ENCODE data around the gene SSH2. TPM values are rescaled to one million over a fixed set of nuclear protein-coding genes. Genes with fewer than 3 reads are reported as not detected.
A peak's percentile ranks its signal among the peaks of the same experiment; 100 is the strongest.

The SSH2 gene
- total and polyA plus RNA-seq, 9 of the 15 experiments (the other 6 are each of a cell fraction or from before 2014, with no cell fraction given): 3.9 to 16.1 (median 10.2) TPM

DNA sequence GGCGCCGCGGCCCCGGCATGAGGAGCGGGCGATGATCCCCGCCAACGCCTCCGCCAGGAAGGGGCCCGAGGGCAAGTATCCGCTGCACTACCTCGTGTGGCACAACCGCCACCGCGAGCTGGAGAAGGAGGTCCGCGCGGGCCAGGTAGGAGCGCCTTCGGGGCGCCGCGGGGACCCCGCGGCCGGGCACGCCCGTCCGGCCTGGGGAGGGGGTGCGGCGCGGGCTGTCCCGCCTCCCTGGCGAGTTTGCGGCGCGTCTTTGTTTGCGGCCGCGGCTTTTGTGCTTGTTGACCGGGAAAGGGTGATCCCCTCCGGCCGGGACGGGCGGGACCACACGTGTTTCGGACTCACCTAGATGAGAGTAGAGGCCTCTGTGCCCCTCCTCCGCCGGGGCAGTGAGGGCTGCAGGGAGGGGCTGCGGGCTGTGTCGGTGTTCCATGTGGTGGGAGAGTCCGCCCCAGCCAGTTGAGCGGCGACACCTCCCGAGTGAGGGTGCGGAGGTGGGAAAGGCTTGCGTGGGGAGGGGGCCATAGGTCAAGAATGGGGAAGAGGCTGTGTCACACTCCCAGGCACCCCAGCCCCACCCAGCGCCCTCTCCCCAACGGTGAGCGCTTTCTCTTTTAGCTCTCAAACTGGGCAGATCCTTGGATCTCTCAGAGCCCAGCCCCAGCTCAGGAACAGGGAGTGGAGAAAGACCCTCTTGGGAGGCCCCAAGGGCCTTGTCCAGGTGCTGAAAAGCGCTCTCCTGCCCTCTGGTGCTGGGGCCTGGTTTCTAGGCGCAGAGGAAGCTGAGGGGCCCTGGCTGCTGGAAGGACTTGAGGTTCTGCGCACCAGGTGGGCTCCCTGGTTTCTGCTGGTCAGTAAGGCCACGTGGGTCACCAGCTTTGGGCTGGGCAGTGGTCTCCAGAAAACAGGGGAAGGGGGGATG, 336.2 kb downstream of the SSH2 start (continued):
- TF ChIP-seq, protein P1, sequence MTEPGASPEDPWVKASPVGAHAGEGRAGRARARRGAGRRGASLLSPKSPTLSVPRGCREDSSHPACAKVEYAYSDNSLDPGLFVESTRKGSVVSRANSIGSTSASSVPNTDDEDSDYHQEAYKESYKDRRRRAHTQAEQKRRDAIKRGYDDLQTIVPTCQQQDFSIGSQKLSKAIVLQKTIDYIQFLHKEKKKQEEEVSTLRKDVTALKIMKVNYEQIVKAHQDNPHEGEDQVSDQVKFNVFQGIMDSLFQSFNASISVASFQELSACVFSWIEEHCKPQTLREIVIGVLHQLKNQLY (CRISPR knock-in tag; conservative IDR thresholded peaks at IDR 0.05): 0 out of 4 replicates have a peak, but pooled peaks of 1 of the 2 experiments have one; percentile 77
- no peak; the same call in none of the 2 replicates for TF ChIP-seq POLR2G (IDR thresholded peaks at IDR 0.05; ENCODE audit: low read depth, low read length)
- no peak for TF ChIP-seq KHSRP (IDR thresholded peaks at IDR 0.05)
- no peak for TF ChIP-seq ZNF24 (IDR thresholded peaks at IDR 0.05)
- TF ChIP-seq ZNF232 (CRISPR knock-in tag; IDR thresholded peaks at IDR 0.05): peak; percentile 96
- TF ChIP-seq, protein P2, sequence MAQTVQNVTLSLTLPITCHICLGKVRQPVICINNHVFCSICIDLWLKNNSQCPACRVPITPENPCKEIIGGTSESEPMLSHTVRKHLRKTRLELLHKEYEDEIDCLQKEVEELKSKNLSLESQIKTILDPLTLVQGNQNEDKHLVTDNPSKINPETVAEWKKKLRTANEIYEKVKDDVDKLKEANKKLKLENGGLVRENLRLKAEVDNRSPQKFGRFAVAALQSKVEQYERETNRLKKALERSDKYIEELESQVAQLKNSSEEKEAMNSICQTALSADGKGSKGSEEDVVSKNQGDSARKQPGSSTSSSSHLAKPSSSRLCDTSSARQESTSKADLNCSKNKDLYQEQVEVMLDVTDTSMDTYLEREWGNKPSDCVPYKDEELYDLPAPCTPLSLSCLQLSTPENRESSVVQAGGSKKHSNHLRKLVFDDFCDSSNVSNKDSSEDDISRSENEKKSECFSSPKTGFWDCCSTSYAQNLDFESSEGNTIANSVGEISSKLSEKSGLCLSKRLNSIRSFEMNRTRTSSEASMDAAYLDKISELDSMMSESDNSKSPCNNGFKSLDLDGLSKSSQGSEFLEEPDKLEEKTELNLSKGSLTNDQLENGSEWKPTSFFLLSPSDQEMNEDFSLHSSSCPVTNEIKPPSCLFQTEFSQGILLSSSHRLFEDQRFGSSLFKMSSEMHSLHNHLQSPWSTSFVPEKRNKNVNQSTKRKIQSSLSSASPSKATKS (CRISPR knock-in tag; IDR thresholded peaks at IDR 0.05): no peak
- TF ChIP-seq, protein P3, sequence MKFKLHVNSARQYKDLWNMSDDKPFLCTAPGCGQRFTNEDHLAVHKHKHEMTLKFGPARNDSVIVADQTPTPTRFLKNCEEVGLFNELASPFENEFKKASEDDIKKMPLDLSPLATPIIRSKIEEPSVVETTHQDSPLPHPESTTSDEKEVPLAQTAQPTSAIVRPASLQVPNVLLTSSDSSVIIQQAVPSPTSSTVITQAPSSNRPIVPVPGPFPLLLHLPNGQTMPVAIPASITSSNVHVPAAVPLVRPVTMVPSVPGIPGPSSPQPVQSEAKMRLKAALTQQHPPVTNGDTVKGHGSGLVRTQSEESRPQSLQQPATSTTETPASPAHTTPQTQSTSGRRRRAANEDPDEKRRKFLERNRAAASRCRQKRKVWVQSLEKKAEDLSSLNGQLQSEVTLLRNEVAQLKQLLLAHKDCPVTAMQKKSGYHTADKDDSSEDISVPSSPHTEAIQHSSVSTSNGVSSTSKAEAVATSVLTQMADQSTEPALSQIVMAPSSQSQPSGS (CRISPR knock-in tag; IDR thresholded peaks at IDR 0.05): peak; percentile 61; the same call in 1 of the 2 replicates
- no peak for TF ChIP-seq GATA2 (CRISPR knock-in tag; IDR thresholded peaks at IDR 0.05)
- TF ChIP-seq, protein P4, sequence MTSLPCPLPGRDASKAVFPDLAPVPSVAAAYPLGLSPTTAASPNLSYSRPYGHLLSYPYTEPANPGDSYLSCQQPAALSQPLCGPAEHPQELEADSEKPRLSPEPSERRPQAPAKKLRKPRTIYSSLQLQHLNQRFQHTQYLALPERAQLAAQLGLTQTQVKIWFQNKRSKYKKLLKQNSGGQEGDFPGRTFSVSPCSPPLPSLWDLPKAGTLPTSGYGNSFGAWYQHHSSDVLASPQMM (CRISPR knock-in tag; IDR thresholded peaks at IDR 0.05): no peak
- TF ChIP-seq LARP7 (IDR thresholded peaks at IDR 0.05): no peak
- TF ChIP-seq TCF3 (CRISPR knock-in tag; IDR thresholded peaks at IDR 0.05): no peak
- TF ChIP-seq ZNF253 (CRISPR knock-in tag; conservative IDR thresholded peaks at IDR 0.05): no peak
- peak in 1 of 2 experiments; percentile 92; a peak in 2 of 4 replicates for TF ChIP-seq MAZ (CRISPR knock-in tag; conservative IDR thresholded peaks at IDR 0.05 in 1 of 2, IDR thresholded peaks at IDR 0.05 in 1 of 2)
- TF ChIP-seq BHLHE40 (IDR thresholded peaks at IDR 0.05; ENCODE audit: low read length): no peak
- TF ChIP-seq SPI1 (IDR thresholded peaks at IDR 0.05; ENCODE audit: borderline replicate concordance, low read depth, low read length): no peak
- TF ChIP-seq NFXL1 (CRISPR knock-in tag; IDR thresholded peaks at IDR 0.05): no peak
- TF ChIP-seq, protein P5, sequence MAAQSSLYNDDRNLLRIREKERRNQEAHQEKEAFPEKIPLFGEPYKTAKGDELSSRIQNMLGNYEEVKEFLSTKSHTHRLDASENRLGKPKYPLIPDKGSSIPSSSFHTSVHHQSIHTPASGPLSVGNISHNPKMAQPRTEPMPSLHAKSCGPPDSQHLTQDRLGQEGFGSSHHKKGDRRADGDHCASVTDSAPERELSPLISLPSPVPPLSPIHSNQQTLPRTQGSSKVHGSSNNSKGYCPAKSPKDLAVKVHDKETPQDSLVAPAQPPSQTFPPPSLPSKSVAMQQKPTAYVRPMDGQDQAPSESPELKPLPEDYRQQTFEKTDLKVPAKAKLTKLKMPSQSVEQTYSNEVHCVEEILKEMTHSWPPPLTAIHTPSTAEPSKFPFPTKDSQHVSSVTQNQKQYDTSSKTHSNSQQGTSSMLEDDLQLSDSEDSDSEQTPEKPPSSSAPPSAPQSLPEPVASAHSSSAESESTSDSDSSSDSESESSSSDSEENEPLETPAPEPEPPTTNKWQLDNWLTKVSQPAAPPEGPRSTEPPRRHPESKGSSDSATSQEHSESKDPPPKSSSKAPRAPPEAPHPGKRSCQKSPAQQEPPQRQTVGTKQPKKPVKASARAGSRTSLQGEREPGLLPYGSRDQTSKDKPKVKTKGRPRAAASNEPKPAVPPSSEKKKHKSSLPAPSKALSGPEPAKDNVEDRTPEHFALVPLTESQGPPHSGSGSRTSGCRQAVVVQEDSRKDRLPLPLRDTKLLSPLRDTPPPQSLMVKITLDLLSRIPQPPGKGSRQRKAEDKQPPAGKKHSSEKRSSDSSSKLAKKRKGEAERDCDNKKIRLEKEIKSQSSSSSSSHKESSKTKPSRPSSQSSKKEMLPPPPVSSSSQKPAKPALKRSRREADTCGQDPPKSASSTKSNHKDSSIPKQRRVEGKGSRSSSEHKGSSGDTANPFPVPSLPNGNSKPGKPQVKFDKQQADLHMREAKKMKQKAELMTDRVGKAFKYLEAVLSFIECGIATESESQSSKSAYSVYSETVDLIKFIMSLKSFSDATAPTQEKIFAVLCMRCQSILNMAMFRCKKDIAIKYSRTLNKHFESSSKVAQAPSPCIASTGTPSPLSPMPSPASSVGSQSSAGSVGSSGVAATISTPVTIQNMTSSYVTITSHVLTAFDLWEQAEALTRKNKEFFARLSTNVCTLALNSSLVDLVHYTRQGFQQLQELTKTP (IDR thresholded peaks at IDR 0.05; ENCODE audit: low read depth in 1 of 2, partially characterized antibody in 2 of 2): peak in 1 of 2 experiments; percentile 97
- TF ChIP-seq KAT7 (CRISPR knock-in tag; IDR thresholded peaks at IDR 0.05; ENCODE audit: borderline replicate concordance): no peak
- peak; percentile 31 for TF ChIP-seq ZNF146 (CRISPR knock-in tag; IDR thresholded peaks at IDR 0.05; ENCODE audit: unreplicated experiment)
